K562 (cell line): ENCODE data around the gene F12. TPM values are rescaled to one million over a fixed set of nuclear protein-coding genes. Genes with fewer than 3 reads are reported as not detected.

ENCODE experiments used
- ARID4B ChIP-seq: sonication (generic); formaldehyde crosslinking; IDR thresholded peaks from 2 replicates; pipeline ENCODE4 v1.8.0; 2022; ENCODE audit warnings: mild to moderate bottlenecking, missing genetic modification reagents
- CAMTA2 ChIP-seq: fragments of 250-450 bp; sonication (Bioruptor Pico); conservative IDR thresholded peaks from 2 replicates; pipeline ENCODE4 v1.5.1; 2022
- CCNT2 ChIP-seq: IDR thresholded peaks from 2 replicates; pipeline ENCODE4 v1.6.1; 2011; ENCODE audit warnings: borderline replicate concordance, low read depth, mild to moderate bottlenecking, moderate library complexity, mixed read lengths, low read length; ENCODE audit not compliant: insufficient read length; ENCODE audit errors: extremely low read depth
- HBP1 ChIP-seq: fragments of 450-650 bp; formaldehyde crosslinking; IDR thresholded peaks from 2 replicates; pipeline ENCODE4 v1.4.0; 2022; ENCODE audit warnings: missing genetic modification characterization
- POLR3G ChIP-seq: IDR thresholded peaks from 2 replicates; pipeline ENCODE4 v1.6.1; 2011; ENCODE audit not compliant: insufficient read length, insufficient replicate concordance; ENCODE audit errors: extremely low read depth
- RFX1 ChIP-seq: fragments of 450-650 bp; IDR thresholded peaks from 2 replicates; pipeline ENCODE4 v1.6.1; 2016; ENCODE audit warnings: mild to moderate bottlenecking, moderate library complexity
- SMARCB1 ChIP-seq: IDR thresholded peaks from 2 replicates; pipeline ENCODE4 v1.6.1; 2011; ENCODE audit warnings: improper control_type of control experiment, low read depth; ENCODE audit not compliant: insufficient read length
- SNAPC5 ChIP-seq: fragments of 250-450 bp; sonication (Bioruptor Pico); IDR thresholded peaks from 2 replicates; pipeline ENCODE4 v1.8.0; 2021; ENCODE audit warnings: moderate library complexity, mild to moderate bottlenecking, inconsistent platforms
- ZBTB40 ChIP-seq, 2 experiments: fragments of 450-650 bp in 1 of 2; sonication (generic) in 1 of 2; formaldehyde crosslinking in 1 of 2; IDR thresholded peaks; 2 replicates each; pipeline versions ENCODE4 v1.7.1 to v1.9.0; 2016 to 2022; ENCODE audit warnings: inconsistent platforms in 1 of 2, mild to moderate bottlenecking in 1 of 2, missing genetic modification reagents in 1 of 2
- ZNF143 ChIP-seq: sonication (generic); formaldehyde crosslinking; IDR thresholded peaks from 2 replicates; pipeline ENCODE4 v1.9.0; 2022; ENCODE audit warnings: mild to moderate bottlenecking, missing genetic modification reagents
- ZNF217 ChIP-seq: sonication (generic); formaldehyde crosslinking; IDR thresholded peaks from 2 replicates; pipeline ENCODE4 v1.8.0; 2022; ENCODE audit warnings: mild to moderate bottlenecking, missing genetic modification reagents
- ZNF644 ChIP-seq: fragments of 200-800 bp; sonication (Bioruptor generic); IDR thresholded peaks from 2 replicates; pipeline ENCODE4 v1.6.1; 2016; ENCODE audit warnings: low read depth, missing genetic modification characterization, missing compliant biosample characterization
- polyA plus RNA-seq, 8 experiments: library from polyadenylated mRNA; depleted of rRNA in 4 of 8; stranded (reverse) in 5 of 8; unstranded in 3 of 8; fragments of >200 nt; fragmentation: Nextera tagmentation in 2 of 8; fragmentation: Illumina TruSeq in 1 of 8; extraction: Ambion mirVana in 2 of 8; extraction: Trizol in 1 of 8; gene quantifications; 2 replicates each; pipeline versions ENCODE4 v1.2.1 to v1.2.3, GENCODE V29; 2011 to 2014; ENCODE audit warnings: inconsistent platforms in 1 of 8, missing spikeins in 1 of 8
- total RNA-seq, 7 experiments: library from RNA; depleted of rRNA in 6 of 7; stranded (reverse); fragments of >200 nt in 6 of 7; fragmentation: Illumina TruSeq in 2 of 7; extraction: Trizol in 2 of 7; gene quantifications; 2 replicates each; pipeline versions ENCODE4 v1.2.1 to v1.2.3, GENCODE V29; 2011 to 2021; ENCODE audit warnings: low replicate concordance in 1 of 7

Gene F12
- total and polyA plus RNA-seq, 9 of the 15 experiments (the other 6 are each of a cell fraction or from before 2014, with no cell fraction given) = 0.59 to 18.3 (median 3.6) TPM

- 0 out of 2 replicates have a peak, but pooled peaks have one; percentile 24 for TF ChIP-seq ZBTB40 (IDR thresholded peaks at IDR 0.05)
- no peak for TF ChIP-seq ZBTB40 (CRISPR knock-in tag; IDR thresholded peaks at IDR 0.05)
- no peak for TF ChIP-seq RFX1
- no peak for TF ChIP-seq SMARCB1
- 0 out of 2 replicates have a peak, but pooled peaks have one; percentile 25 for TF ChIP-seq ZNF143 (CRISPR knock-in tag)
- TF ChIP-seq CCNT2 = no peak
- TF ChIP-seq SNAPC5 = no peak
- no peak for TF ChIP-seq CAMTA2 (CRISPR knock-in tag)
- no peak for TF ChIP-seq ZNF644
- no peak for TF ChIP-seq ARID4B
- no peak for TF ChIP-seq ZNF217 (CRISPR knock-in tag)
- no peak for TF ChIP-seq HBP1 (CRISPR knock-in tag)
- no peak for TF ChIP-seq POLR3G
Observed at GRCh38 chr5:177404641-177405179, 4.7 kb downstream of the F12 start (continued).
